Fibroblast of pulmonary artery (primary cell): ENCODE results near the gene CACNB4.
"Not testable (repeated sequence)": the region's sequence is repeated elsewhere in the genome, so short reads cannot be mapped to it uniquely, and the experiment has no call there.

ENCODE experiments used
- DNase-seq: peaks from one replicate; pipeline ENCODE4 v3.0.0-alpha.2; 2010; ENCODE audit warnings: low read depth
- H3K4me3 ChIP-seq: replicated peaks from 2 replicates; pipeline ENCODE4 v1.5.1; 2011; ENCODE audit warnings: low read depth, mild to moderate bottlenecking, control low read depth, low read length, moderate library complexity
- TF ChIP-seq, protein P1 (sequence below): IDR thresholded peaks from 2 replicates; pipeline ENCODE4 v1.5.1; 2011; ENCODE audit warnings: mild to moderate bottlenecking, control low read depth, low read length, inconsistent platforms; ENCODE audit errors: missing control alignments

Gene CACNB4

DNA sequence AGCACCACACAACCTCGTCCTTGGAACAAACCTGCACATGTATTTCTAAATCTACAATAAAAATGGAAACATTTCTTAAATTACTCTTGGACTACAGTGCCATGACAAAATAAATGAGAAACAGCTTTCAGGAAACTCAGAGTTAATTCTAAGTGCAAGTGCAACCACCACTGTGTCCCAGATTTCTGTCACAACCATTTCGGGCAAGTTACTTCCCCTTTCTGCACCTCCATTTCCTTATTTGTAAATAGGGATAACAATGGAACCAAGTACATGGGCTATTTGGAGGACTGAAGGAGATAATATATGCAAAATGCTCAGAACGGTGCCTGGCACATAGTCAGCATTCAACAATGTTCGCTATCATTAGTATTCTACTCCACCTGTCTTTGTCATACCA, 93.2 kb downstream of the CACNB4 start:
- TF ChIP-seq, protein P1, sequence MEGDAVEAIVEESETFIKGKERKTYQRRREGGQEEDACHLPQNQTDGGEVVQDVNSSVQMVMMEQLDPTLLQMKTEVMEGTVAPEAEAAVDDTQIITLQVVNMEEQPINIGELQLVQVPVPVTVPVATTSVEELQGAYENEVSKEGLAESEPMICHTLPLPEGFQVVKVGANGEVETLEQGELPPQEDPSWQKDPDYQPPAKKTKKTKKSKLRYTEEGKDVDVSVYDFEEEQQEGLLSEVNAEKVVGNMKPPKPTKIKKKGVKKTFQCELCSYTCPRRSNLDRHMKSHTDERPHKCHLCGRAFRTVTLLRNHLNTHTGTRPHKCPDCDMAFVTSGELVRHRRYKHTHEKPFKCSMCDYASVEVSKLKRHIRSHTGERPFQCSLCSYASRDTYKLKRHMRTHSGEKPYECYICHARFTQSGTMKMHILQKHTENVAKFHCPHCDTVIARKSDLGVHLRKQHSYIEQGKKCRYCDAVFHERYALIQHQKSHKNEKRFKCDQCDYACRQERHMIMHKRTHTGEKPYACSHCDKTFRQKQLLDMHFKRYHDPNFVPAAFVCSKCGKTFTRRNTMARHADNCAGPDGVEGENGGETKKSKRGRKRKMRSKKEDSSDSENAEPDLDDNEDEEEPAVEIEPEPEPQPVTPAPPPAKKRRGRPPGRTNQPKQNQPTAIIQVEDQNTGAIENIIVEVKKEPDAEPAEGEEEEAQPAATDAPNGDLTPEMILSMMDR, result no peak
- DNase-seq, result no peak
- H3K4me3 ChIP-seq, result no peak overlapping the region

DNA sequence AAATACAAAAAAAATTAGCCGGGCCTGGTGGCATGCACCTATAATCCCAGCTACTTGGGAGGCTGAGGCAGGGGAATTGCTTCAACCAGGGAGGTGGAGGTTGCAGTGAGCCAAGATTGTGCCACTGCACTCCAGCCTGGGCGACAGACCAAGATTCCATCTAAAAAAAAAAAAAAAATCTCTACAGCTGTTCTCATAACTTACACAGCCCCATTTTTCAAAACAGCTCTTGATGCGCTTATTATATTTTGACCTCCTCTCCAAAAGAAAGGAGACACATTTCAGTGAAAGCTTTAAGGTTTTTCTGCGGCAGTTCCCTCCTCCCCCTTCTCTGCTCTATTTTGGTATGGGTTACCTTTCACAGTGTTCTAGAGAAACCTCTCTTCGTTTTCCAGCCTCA, 95.6 kb downstream of the CACNB4 start:
- DNase-seq, result not testable (repeated sequence)

DNA sequence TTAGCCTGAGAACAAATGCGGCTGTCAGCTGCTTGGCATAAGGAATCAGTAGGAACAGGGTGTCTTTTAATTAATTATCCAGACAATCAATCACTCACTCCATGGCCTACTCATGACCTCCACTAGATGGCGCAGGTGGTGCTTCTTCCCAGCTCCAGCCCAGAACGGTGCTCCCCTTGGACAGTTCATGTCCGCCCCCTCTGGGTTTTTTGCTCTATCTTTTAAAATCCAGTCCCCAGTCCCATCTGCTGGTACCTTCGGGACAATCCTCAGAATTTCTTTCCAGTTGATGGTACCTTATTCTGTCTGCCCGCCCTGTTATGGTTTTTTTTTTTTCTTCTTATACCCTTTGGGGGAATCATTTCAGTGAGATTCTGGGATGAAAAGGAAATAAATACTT, 99.8 kb downstream of the CACNB4 start:
- DNase-seq, result peak; percentile 47
- H3K4me3 ChIP-seq, result no peak overlapping the region
- TF ChIP-seq, protein P1, result peak; percentile 86

More for the DNA sequence above, 95.6 kb downstream of the CACNB4 start:
- not testable (repeated sequence) for H3K4me3 ChIP-seq

DNA sequence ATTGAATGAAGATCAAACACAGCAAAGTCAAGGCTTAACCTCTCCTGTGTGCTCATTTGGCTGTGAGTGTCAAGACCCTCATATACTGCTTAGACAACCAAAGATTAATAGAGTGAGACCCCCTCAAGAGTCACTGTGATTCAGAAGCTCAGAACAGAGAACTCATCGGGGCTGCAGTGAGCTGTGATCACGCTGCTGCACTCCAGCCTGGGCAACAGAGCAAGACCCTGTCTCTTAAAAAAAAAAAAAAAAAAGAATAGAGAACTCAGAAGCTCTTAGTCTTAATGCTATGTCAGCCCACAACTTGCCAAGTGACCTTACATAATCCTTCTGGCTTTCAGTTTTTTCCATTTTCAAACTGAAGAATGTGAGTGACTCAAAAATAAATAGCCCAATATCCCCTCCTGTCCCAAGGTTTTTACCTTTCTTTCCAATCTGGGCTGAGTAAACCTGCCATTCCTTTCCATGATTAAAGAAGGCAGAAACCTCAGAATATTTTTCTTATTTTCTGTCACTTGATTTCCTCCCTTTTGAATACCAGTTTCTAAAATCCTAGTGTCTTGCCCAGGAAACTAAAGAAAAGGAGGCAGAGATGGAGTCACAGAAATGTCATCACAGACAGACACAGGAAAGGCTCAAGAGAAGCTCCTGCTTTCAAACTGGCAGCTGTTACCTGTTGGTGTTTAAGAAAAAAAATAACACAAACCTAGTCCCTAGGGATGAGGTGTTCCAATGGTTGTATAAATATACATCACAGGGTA, 102.4 kb downstream of the CACNB4 start:
- no peak for DNase-seq
- TF ChIP-seq, protein P1, result no peak
- no peak overlapping the region for H3K4me3 ChIP-seq

DNA sequence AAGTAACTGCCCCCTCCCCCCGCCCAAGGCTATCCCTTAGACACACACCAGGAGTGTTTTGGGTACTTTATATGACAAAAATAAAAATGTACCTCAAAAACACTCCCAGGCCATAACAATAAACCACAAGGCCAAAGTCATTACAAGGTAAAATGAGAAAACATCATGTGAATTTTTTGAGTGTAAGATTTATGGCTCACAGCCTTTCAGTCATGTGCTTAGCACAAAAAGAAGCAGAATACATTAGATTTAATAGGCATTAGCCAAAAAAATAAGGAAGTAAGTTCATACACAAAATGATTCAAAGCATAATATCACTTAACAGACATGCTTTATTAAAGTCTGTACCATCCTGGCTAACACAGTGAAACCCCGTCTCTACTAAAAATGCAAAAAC, 103.7 kb downstream of the CACNB4 start:
- TF ChIP-seq, protein P1, result no peak
- no peak for DNase-seq
- H3K4me3 ChIP-seq, result no peak overlapping the region

DNA sequence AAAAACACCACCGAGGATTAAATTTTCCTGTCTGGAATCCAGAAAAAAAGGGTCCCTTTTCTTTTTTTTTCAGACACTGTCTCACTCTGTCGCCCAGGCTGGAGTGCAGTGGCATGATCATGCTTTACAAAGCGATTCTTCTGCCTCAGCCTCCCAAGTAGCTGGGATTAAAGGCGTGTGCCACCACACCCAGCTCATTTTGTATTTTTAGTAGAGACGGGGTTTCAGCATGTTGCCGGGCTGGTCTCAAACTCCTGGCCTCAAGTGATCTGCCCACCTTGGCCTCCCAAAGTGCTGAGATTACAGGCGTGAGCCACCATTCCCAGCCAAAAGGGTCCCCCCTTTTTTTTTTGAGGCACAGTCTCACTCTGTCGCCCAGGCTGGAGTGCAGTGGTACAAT, 104.7 kb downstream of the CACNB4 start:
- H3K4me3 ChIP-seq, DNase-seq: not testable (repeated sequence)

DNA sequence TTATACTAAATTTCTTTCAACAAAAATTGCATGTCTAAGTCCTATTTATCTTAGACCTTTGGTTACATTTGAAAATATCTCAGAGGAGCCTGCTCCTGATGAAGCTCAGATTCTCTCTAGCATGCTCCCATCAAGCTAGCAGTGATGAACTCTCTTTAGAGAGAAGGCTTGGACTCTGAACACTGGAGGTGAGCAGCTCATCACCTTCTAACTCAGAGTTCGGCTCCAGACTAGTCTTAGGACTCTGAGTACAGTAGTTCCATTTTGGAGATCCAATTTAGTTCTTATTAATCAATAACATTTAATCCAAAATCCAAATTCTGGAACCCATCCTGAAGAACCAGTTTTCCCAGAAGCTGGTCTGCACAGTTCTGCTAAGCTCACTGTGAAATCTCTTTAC, 107.8 kb downstream of the CACNB4 start:
- TF ChIP-seq, protein P1, result no peak
- H3K4me3 ChIP-seq, result no peak overlapping the region
- no peak for DNase-seq

DNA sequence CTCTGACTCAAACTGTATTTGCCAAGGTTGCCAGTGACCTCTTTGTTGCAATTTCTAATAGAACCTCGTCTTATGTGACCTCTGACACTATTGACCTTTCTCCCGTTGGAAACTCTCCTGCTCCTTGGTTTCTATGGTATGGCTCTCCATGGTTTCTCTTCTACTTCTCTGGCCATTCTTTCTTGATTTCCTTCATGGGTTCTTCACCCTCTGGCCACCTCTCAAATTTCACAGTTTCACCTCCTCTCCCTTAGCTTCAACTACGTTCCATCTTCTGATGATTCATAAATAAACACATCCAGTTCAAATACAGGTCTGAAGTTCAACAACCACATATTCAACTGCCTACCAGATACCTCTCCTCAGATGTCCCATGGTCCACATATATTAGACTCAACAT, 109.5 kb downstream of the CACNB4 start:
- no peak for DNase-seq
- H3K4me3 ChIP-seq, result no peak overlapping the region
- TF ChIP-seq, protein P1, result no peak
